Measurements from ENCODE around the gene ABHD2.

GRCh38 chr15:89218531-89218930 lies 130.3 kb downstream of the ABHD2 start:
- TF ChIP-seq CTCF (IDR thresholded peaks at IDR 0.05) (no peak), POLR2A (IDR thresholded peaks at IDR 0.05) (no peak)

Data from adrenal gland (tissue), 5 donors.